Muscle layer of duodenum (tissue), 2 donors: Measurements from ENCODE around the gene P3H2.

ENCODE experiments used
- H3K27ac ChIP-seq: one replicate; pipeline ENCODE4 v1.7.0; 2013; ENCODE audit warnings: mild to moderate bottlenecking, low read length
- H3K27me3 ChIP-seq: one replicate; pipeline ENCODE4 v1.7.0; 2013; ENCODE audit warnings: low read depth, mild to moderate bottlenecking, control low read depth, low read length
- H3K36me3 ChIP-seq, 2 donors: one replicate each; pipeline ENCODE4 v1.7.0; 2013; ENCODE audit warnings: low read length in 2 of 2, control low read depth in 1 of 2, mild to moderate bottlenecking in 1 of 2; ENCODE audit not compliant: insufficient read depth in 2 of 2, control insufficient read depth in 1 of 2
- H3K4me1 ChIP-seq, 2 donors: one replicate each; pipeline ENCODE4 v1.7.0; 2013; ENCODE audit warnings: low read length in 2 of 2, mild to moderate bottlenecking in 2 of 2, control low read depth in 1 of 2, moderate library complexity in 1 of 2; ENCODE audit not compliant: insufficient read depth in 2 of 2, control insufficient read depth in 1 of 2
- H3K4me3 ChIP-seq, 2 donors: one replicate each; pipeline ENCODE4 v1.7.0; 2013; ENCODE audit warnings: low read length in 2 of 2, low read depth in 1 of 2, mild to moderate bottlenecking in 1 of 2
- H3K9me3 ChIP-seq, 2 donors: one replicate each; pipeline ENCODE4 v1.7.0; 2013; ENCODE audit warnings: low read length in 2 of 2, control low read depth in 1 of 2, mild to moderate bottlenecking in 1 of 2; ENCODE audit not compliant: control insufficient read depth in 1 of 2
- donor health status: healthy.

P3H2 gene

DNA sequence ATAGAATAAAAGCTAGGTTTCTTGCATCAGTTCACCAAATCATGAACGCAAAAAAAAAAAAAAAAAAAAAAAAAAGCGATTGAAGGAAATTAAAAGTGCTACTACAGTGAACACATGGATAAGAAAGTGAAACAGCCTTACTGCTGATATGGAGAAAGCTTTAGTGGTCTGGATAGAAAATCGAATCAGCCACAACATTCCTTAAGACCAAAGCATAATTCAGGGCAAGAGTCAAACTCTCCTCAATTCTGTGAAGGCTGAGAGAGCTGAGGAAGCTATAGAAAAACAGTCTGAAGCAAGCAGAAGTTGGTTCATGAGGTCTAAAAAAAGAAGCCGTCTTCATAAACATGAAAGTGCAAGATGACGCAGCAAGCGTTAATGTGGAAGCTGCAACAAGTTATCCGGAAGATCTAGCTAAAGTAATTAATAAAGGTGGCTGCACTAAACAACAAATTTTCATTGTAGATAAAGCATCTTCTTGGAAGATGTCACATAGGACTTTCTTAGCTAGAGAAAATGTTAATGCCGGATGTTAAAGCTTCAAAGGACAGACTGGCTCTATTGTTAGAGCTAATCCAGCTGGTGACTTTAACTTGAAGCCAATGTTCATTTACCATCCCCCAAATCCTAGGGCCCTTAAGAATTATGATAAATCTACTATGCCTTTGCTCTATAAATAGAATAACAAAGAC, 19.2 kb downstream of the P3H2 start:
- H3K4me1 ChIP-seq = peaks cover 0 to 21% of the 10 kb centered on the region in 2 donors

DNA sequence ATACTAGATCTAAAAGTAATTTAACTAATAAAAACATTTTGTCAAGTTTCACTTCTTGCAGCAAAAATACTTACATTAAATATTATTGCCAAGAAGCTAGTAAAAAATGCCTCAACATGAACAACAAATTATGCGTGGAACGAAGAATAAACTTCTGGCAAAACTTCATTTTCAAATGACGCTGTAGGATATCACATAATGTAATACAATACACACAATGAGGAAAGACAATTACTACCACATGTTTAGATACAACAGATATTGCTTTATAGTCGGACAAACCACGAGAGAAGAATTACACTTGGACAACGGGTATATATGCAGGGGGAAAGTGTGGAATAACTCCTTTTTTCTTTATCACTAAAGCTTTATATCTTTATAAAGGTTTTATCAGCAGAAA, 21.6 kb downstream of the P3H2 start:
- Histone ChIP-seq H3K27ac (no peak overlapping the region), H3K36me3 (no peaks in the 10 kb centered on the region), H3K4me3 (no peak overlapping the region), H3K9me3 (no peaks in the 10 kb centered on the region), H3K4me1 (peaks cover 0 to 26% of the 10 kb centered on the region in 2 donors), H3K27me3 (no peaks in the 10 kb centered on the region)

More for the DNA sequence above, 19.2 kb downstream of the P3H2 start:
- Histone ChIP-seq H3K27me3 (no peaks in the 10 kb centered on the region), H3K36me3 (no peaks in the 10 kb centered on the region), H3K9me3 (no peaks in the 10 kb centered on the region), H3K4me3 (peak overlapping the region; percentile 31 to 55), H3K27ac (peak overlapping the region; percentile 75)

DNA sequence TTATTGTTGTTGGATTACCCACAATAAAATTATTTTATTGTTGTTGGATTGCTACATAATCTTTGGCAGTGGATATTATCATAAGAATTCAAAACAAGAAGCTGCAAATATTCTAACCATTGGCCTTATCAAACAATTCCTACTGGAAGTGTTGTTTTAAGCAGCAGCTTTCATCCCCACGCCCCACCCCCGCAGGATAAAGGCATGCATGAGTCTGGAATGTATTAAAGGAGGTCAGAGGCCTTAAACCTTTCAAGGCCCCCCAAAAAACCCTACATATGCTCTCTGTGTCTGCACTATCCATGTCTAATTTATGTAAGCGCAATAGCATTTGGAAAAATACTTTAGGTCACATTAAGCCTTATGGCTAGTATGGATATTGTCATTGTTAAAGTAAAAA, 23.1 kb downstream of the P3H2 start:
- no peaks in the 10 kb centered on the region for H3K27me3 ChIP-seq
- H3K36me3 ChIP-seq = no peaks in the 10 kb centered on the region
- H3K4me1 ChIP-seq = peaks cover 4 to 32% of the 10 kb centered on the region in 2 donors
- H3K4me3 ChIP-seq = no peak overlapping the region
- H3K9me3 ChIP-seq = no peaks in the 10 kb centered on the region
- H3K27ac ChIP-seq = no peak overlapping the region

DNA sequence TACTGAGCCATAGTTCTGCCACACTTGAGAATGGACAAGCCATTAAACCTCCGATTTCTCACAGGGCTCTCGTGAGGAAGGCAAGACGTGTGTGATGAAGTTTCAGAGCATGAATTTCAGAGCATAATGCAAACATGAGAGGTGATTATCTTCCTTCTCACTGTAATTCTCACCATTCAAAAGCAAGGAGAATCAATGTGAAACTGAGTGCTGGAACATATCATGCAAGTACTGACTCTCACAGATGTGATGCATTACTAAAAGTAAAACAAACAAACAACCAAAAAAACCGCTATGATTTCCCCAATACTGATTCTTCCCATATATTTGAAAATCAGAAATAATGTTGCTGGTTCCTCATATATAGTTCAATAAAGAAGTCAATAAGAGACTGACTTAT, 23.7 kb downstream of the P3H2 start:
- Histone ChIP-seq H3K4me3 (no peak overlapping the region), H3K4me1 (peaks cover 6 to 29% of the 10 kb centered on the region in 2 donors), H3K27ac (no peak overlapping the region)

DNA sequence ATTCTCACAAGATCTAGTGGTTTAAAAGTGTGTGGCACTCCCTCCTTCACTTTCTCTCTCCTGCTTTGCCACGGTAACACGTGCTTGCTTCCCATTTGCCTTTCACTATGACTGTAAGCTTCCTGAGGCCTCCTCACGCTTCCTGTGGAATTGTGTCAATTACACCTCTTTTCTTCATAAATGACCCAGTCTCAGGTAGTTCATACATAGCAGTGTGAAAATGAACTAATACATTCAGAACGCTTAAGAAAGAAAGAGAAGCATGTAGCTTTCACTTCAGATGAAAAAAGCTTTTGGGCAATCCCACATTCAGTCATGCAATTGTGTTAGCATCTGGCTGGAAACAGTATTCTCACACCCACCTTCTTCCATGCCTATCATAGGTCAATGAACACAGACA, 24.4 kb downstream of the P3H2 start:
- Histone ChIP-seq H3K27ac (no peak overlapping the region), H3K4me1 (peaks cover 9 to 29% of the 10 kb centered on the region in 2 donors), H3K9me3 (no peaks in the 10 kb centered on the region)

More for the DNA sequence above, 23.7 kb downstream of the P3H2 start:
- Histone ChIP-seq H3K9me3 (no peaks in the 10 kb centered on the region), H3K27me3 (no peaks in the 10 kb centered on the region), H3K36me3 (no peaks in the 10 kb centered on the region)

GRCh38 chr3:190094160-190094718, 26.5 kb downstream of the P3H2 start:
- H3K4me1 ChIP-seq = peaks cover 9 to 20% of the 10 kb centered on the region in 2 donors
- no peaks in the 10 kb centered on the region for H3K27me3 ChIP-seq
- H3K9me3 ChIP-seq = no peaks in the 10 kb centered on the region
- peak overlapping the region; percentile 4 for H3K27ac ChIP-seq
- no peaks in the 10 kb centered on the region for H3K36me3 ChIP-seq
- no peak overlapping the region for H3K4me3 ChIP-seq

More for the DNA sequence above, 24.4 kb downstream of the P3H2 start:
- Histone ChIP-seq H3K36me3 (no peaks in the 10 kb centered on the region), H3K27me3 (no peaks in the 10 kb centered on the region), H3K4me3 (no peak overlapping the region)

- H3K27ac ChIP-seq = no peak overlapping the region
- H3K9me3 ChIP-seq = no peaks in the 10 kb centered on the region
- H3K4me3 ChIP-seq = no peak overlapping the region
- H3K27me3 ChIP-seq = no peaks in the 10 kb centered on the region
- peaks cover 9 to 16% of the 10 kb centered on the region in 2 donors for H3K4me1 ChIP-seq
- H3K36me3 ChIP-seq = no peaks in the 10 kb centered on the region
Measured at GRCh38 chr3:190092250-190092649, 28.4 kb downstream of the P3H2 start.

- H3K27ac ChIP-seq = no peak overlapping the region
- no peaks in the 10 kb centered on the region for H3K36me3 ChIP-seq
- peaks cover 9 to 13% of the 10 kb centered on the region in 2 donors for H3K4me1 ChIP-seq
- no peak overlapping the region for H3K4me3 ChIP-seq
- no peaks in the 10 kb centered on the region for H3K27me3 ChIP-seq
- H3K9me3 ChIP-seq = no peaks in the 10 kb centered on the region
Measured at GRCh38 chr3:190089711-190090110, 31.0 kb downstream of the P3H2 start.

GRCh38 chr3:190088890-190089289, 31.8 kb downstream of the P3H2 start:
- no peak overlapping the region for H3K27ac ChIP-seq
- H3K4me1 ChIP-seq = peaks cover 7 to 9% of the 10 kb centered on the region in 2 donors
- H3K36me3 ChIP-seq = no peaks in the 10 kb centered on the region
- no peaks in the 10 kb centered on the region for H3K9me3 ChIP-seq
- H3K27me3 ChIP-seq = no peaks in the 10 kb centered on the region
- H3K4me3 ChIP-seq = no peak overlapping the region

GRCh38 chr3:190086191-190086590, 34.5 kb downstream of the P3H2 start:
- Histone ChIP-seq H3K4me3 (no peak overlapping the region), H3K27me3 (no peaks in the 10 kb centered on the region), H3K4me1 (no peaks in the 10 kb centered on the region), H3K27ac (no peak overlapping the region), H3K9me3 (no peaks in the 10 kb centered on the region), H3K36me3 (no peaks in the 10 kb centered on the region)

- Histone ChIP-seq H3K4me1 (no peaks in the 10 kb centered on the region), H3K9me3 (no peaks in the 10 kb centered on the region), H3K27me3 (no peaks in the 10 kb centered on the region), H3K4me3 (no peak overlapping the region), H3K27ac (no peak overlapping the region), H3K36me3 (no peaks in the 10 kb centered on the region)
Measured at GRCh38 chr3:190084983-190085382, 35.7 kb downstream of the P3H2 start.

- Histone ChIP-seq H3K36me3 (no peaks in the 10 kb centered on the region), H3K27ac (no peak overlapping the region), H3K4me3 (no peak overlapping the region), H3K4me1 (no peaks in the 10 kb centered on the region), H3K9me3 (no peaks in the 10 kb centered on the region), H3K27me3 (no peaks in the 10 kb centered on the region)
Measured at GRCh38 chr3:190083635-190084034, 37.1 kb downstream of the P3H2 start.
